Choroid plexus epithelial cell (primary cell): Measurements from ENCODE around the gene ANO10.
"Not testable (repeated sequence)": the region's sequence is repeated elsewhere in the genome, so short reads cannot be mapped to it uniquely, and the experiment has no call there.

Experiments
- DNase-seq: peaks from one replicate; pipeline ENCODE4 v3.0.0-alpha.2; 2010; ENCODE audit warnings: low read depth
- H3K4me3 ChIP-seq: 2 replicates; pipeline ENCODE4 v1.5.1; 2011; ENCODE audit warnings: low read depth, mild to moderate bottlenecking, control low read depth, low read length, moderate library complexity
- TF ChIP-seq, protein P1 (sequence below): conservative IDR thresholded peaks from 2 replicates; pipeline ENCODE4 v1.5.1; 2011; ENCODE audit warnings: low read depth, mild to moderate bottlenecking, control low read depth, inconsistent platforms, low read length, moderate library complexity

ANO10 gene, protein sequence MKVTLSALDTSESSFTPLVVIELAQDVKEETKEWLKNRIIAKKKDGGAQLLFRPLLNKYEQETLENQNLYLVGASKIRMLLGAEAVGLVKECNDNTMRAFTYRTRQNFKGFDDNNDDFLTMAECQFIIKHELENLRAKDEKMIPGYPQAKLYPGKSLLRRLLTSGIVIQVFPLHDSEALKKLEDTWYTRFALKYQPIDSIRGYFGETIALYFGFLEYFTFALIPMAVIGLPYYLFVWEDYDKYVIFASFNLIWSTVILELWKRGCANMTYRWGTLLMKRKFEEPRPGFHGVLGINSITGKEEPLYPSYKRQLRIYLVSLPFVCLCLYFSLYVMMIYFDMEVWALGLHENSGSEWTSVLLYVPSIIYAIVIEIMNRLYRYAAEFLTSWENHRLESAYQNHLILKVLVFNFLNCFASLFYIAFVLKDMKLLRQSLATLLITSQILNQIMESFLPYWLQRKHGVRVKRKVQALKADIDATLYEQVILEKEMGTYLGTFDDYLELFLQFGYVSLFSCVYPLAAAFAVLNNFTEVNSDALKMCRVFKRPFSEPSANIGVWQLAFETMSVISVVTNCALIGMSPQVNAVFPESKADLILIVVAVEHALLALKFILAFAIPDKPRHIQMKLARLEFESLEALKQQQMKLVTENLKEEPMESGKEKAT

DNA sequence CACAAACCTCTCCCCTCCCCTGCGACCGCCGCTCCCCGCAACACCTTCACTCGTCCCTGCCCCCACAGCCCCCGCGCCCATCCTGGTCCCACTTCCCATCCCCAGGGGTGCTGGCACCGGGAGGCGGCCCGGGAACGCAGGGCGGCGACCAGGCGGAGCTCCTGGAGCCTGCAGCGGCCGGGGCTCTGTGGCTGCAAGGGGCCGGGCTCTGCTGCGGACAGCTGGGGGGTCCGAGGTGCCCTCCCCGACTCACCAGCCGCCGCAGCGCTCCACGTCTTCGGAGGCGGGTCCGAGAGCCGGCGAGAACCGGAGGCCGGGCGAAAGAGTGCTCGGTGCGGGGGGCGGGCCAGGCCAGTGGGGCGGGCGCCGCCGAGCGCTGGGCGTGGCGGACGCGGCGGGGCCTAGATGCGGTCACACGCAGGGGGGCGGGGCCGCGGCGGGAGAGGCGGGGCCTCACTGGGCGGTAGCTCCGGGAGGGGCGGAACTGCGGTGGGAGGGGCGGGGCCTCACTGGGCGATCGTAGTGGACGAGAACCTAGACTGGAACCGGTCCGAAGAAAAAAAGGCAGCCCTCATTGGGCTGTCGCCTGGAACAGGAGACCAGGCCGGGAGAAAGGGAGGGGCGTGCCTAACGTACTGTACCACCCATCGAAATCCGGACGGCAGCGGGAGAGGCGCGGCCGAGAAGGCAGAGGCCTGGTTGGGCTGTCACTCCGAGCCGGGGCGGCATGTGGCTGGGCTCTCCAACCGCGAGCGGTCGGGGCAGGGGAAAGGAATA is at the start of gene ANO10:
Gene ANO10 (minus strand): TSS at position 356 of the 777 bp plus-strand sequence. CDS start 16,159 bp downstream, outside the sequence.
- peak within 1 kb of the TSS; percentile 90 for H3K4me3 ChIP-seq
- TF ChIP-seq, protein P1, sequence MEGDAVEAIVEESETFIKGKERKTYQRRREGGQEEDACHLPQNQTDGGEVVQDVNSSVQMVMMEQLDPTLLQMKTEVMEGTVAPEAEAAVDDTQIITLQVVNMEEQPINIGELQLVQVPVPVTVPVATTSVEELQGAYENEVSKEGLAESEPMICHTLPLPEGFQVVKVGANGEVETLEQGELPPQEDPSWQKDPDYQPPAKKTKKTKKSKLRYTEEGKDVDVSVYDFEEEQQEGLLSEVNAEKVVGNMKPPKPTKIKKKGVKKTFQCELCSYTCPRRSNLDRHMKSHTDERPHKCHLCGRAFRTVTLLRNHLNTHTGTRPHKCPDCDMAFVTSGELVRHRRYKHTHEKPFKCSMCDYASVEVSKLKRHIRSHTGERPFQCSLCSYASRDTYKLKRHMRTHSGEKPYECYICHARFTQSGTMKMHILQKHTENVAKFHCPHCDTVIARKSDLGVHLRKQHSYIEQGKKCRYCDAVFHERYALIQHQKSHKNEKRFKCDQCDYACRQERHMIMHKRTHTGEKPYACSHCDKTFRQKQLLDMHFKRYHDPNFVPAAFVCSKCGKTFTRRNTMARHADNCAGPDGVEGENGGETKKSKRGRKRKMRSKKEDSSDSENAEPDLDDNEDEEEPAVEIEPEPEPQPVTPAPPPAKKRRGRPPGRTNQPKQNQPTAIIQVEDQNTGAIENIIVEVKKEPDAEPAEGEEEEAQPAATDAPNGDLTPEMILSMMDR = no peak
- peak; percentile 100 for DNase-seq

DNA sequence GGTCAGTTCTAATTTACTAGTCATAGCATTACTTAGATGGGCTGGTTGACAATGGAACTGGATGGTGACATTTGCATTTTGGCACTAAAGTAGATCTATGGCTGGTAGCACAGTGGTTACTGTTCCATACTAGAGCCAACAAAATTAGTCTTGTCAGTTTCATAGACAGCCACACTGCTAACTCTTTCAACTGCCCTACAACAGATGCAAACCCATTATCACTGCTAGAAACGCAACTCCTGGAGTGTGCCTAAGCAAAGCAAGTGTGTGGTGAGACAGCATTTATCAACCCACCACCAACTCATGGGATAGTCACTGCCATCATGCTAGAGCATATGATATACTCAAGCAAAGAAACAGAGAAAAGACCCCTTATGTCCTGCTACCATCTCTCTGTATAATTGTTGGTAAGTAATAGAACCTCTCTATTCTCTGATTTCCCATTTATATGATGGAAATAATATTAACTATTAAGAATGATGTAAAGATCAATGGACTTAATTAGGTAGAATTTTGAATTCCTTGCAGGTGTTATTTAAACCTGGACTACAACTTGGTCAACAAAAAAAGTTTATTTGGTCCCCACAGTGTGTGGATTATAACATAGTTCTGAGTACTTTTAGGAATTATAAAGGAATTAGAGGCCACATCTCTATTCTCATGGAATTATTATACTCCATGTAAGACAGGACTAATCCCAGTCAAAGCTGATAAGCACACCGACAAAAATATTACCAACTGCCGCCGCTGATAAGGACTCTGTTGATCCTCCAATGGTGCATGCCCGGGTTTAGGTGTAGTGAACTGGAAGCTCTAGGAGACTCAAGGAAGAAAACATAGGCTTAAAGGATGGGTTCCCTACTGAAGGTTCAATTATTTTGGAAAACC is 49.1 kb upstream of the ANO10 start:
- TF ChIP-seq, protein P1 = no peak
- H3K4me3 ChIP-seq = no peak overlapping the region
- no peak for DNase-seq

DNA sequence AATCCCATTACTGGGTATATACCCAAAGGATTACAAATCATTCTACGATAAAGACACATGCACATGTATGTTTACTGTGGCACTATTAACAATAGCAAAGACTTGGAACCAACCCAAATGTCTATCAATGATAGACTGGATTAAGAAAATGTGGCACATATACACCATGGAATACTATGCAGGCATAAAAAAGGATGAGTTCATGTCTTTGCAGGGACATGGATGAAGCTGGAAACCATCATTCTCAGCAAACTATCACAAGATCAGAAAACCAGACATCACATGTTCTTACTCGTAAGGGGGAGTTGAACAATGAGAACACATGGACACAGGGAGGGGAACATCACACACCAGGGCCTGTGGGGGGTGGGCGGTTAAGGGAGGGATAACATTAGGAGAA is 43.2 kb upstream of the ANO10 start:
- DNase-seq = not testable (repeated sequence)

DNA sequence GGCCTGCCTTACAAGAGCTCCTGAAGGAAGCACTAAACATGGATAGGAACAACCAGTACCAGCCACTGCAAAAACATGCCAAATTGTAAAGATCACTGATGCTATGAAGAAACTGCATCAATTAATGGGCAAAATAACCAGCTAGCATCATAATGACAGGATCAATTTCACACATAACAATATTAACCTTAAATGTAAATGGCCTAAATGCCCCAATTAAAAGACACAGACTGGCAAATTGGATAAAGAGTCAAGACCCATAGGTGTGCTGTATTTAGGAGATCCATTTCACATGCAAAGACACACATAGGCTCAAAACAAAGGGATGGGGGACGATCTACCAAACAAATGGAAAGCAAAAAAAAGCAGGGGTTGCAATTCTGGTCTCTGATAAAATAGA is 39.6 kb upstream of the ANO10 start:
- not testable (repeated sequence) for H3K4me3 ChIP-seq, DNase-seq

More for the DNA sequence above, 43.2 kb upstream of the ANO10 start:
- not testable (repeated sequence) for H3K4me3 ChIP-seq

DNA sequence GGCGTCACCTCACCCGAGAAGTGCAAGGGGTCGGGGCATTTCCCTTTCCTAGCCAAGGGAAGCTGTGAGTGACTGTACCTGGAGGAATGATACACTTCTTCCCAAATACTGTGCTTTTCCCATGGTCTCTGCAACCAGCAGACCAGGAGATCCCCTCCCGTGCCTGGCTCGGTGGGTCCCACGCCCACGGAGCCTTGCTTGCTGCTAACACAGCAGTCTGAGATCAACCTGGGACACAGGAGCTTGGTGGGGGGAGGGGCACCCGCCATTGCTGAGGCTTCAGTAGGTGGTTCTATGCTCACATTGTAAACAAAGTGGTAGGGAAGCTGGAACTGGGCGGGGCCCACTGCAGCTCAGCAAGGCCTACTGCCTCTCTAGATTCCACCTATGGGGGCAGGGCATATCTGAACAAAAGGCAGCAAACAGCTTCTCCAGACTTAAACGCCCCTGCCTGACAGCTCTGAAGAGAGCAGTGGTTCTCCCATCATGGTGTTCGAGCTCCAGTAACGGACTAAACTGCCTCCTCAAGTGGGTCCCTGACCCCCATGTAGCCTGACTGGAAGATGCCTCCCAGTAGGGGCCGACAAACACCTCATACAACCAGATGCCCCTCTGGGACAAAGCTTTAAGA is 37.6 kb upstream of the ANO10 start:
- no peak overlapping the region for H3K4me3 ChIP-seq
- no peak for DNase-seq
- TF ChIP-seq, protein P1 = no peak

DNA sequence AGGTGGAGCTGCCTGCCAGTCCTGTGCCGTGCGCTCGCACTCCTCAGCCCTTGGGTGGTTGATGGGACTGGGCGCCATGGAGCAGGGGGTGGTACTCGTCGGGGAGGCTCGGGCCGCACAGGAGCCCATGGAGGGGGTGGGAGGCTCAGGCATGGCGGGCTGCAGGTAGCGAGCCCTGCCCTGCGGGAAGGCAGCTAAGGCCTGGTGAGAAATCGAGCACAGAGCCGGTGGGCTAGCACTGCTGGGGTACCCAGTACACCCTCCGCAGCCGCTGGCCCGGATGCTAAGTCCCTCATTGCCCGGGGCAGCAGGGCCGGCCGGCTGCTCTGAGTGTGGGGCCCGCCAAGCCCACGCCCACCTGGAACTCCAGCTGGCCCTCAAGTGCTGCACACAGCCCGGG is 34.6 kb upstream of the ANO10 start:
- H3K4me3 ChIP-seq, DNase-seq: not testable (repeated sequence)

DNA sequence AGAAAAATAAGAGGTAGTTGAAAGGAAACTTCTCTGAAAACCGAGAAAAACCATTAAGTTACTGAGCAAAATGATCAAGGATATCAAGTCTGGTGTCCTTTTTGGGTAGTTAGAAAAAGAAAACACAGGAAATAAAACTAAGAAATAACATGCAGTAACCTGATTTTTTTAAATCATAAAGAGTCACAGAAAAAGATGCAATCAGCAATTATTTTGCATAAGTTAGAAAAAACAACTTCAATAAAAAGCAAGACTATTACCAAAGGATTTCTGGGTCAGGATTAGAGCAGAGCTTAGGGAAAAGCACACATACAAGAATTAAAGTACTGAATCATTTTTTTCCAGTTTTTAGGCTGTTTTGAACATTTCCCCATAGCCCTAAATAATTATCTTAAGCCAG is 28.5 kb upstream of the ANO10 start:
- H3K4me3 ChIP-seq = no peak overlapping the region
- no peak for DNase-seq
- TF ChIP-seq, protein P1 = no peak
